DMS114 treated with DMSO at 0.1 percent for 48 hours (cell line): ENCODE results near the gene LRMDA.

ENCODE experiments used
- DNase-seq: peaks from one replicate; lab custom pipeline; 2025; ENCODE audit not compliant: unreplicated experiment; lab: John Stamatoyannopoulos, UW

LRMDA gene

GRCh38 chr10:76337641-76338040 is 906.2 kb downstream of the LRMDA start:
- DNase-seq: no peak

- DNase-seq: no peak
These were observed 906.8 kb downstream of the LRMDA start for GRCh38 chr10:76338187-76338586.

- DNase-seq: no peak
These were observed 910.3 kb downstream of the LRMDA start for GRCh38 chr10:76341740-76342139.

- DNase-seq: no peak
These were observed 911.6 kb downstream of the LRMDA start for GRCh38 chr10:76342996-76343395.

GRCh38 chr10:76347832-76348231 is 916.4 kb downstream of the LRMDA start:
- DNase-seq: no peak

- DNase-seq: no peak
These were observed 919.2 kb downstream of the LRMDA start for GRCh38 chr10:76350583-76350982.

- no peak for DNase-seq
These were observed 920.9 kb downstream of the LRMDA start for GRCh38 chr10:76352300-76352699.

- DNase-seq: no peak
These were observed 921.9 kb downstream of the LRMDA start for GRCh38 chr10:76353237-76353851.

GRCh38 chr10:76354212-76354738 is 922.9 kb downstream of the LRMDA start:
- DNase-seq: no peak

GRCh38 chr10:76354921-76355320 is 923.5 kb downstream of the LRMDA start:
- DNase-seq: no peak

GRCh38 chr10:76356557-76356956 is 925.1 kb downstream of the LRMDA start:
- DNase-seq: no peak

- DNase-seq: no peak
These were observed 926.4 kb downstream of the LRMDA start for GRCh38 chr10:76357726-76358415.

- DNase-seq: no peak
These were observed 927.4 kb downstream of the LRMDA start for GRCh38 chr10:76358743-76359395.

GRCh38 chr10:76375761-76376160 is 944.3 kb downstream of the LRMDA start:
- DNase-seq: no peak

- DNase-seq: no peak
These were observed 951.0 kb downstream of the LRMDA start for GRCh38 chr10:76382381-76382851.

- no peak for DNase-seq
These were observed 957.0 kb downstream of the LRMDA start for GRCh38 chr10:76388321-76389023.

GRCh38 chr10:76393875-76394706 is 962.7 kb downstream of the LRMDA start:
- DNase-seq: no peak

GRCh38 chr10:76394707-76395042 is 963.3 kb downstream of the LRMDA start:
- DNase-seq: no peak

GRCh38 chr10:76395251-76395650 is 963.8 kb downstream of the LRMDA start:
- no peak for DNase-seq

GRCh38 chr10:76396134-76396533 is 964.7 kb downstream of the LRMDA start:
- DNase-seq: no peak
